H9 (cell line): ENCODE data around the gene CCDC160. TPM values are rescaled to one million over a fixed set of nuclear protein-coding genes. Genes with fewer than 3 reads are reported as not detected.

ENCODE experiments used
- DNase-seq: peaks from one replicate; pipeline ENCODE4 v3.0.0-alpha.2; 2017
- H2AFZ ChIP-seq: one replicate; pipeline ENCODE4 v1.6.1; 2013; ENCODE audit warnings: mild to moderate bottlenecking, low read length, control low read depth, moderate library complexity
- H2AK5ac ChIP-seq: 2 replicates; pipeline ENCODE4 v1.6.1; 2013; ENCODE audit warnings: low read length, control low read depth, mixed read lengths; ENCODE audit not compliant: insufficient read length
- H2BK120ac ChIP-seq: one replicate; pipeline ENCODE4 v1.6.1; 2013; ENCODE audit warnings: low read depth, mild to moderate bottlenecking, low read length, control low read depth, inconsistent platforms; ENCODE audit not compliant: poor library complexity, severe bottlenecking
- H2BK12ac ChIP-seq: 2 replicates; pipeline ENCODE4 v1.6.1; 2013; ENCODE audit warnings: low read length, control low read depth, mixed read lengths, low read depth; ENCODE audit not compliant: insufficient read length
- H2BK15ac ChIP-seq: 2 replicates; pipeline ENCODE4 v1.6.1; 2013; ENCODE audit warnings: low read depth, low read length, control low read depth
- H2BK20ac ChIP-seq: one replicate; pipeline ENCODE4 v1.6.1; 2013; ENCODE audit warnings: low read depth, mild to moderate bottlenecking, low read length, control low read depth, inconsistent platforms; ENCODE audit not compliant: poor library complexity, severe bottlenecking
- H2BK5ac ChIP-seq: 2 replicates; pipeline ENCODE4 v1.6.1; 2013; ENCODE audit warnings: low read length, control low read depth, mixed read lengths; ENCODE audit not compliant: insufficient read length
- H3K14ac ChIP-seq: 2 replicates; pipeline ENCODE4 v1.6.1; 2013; ENCODE audit warnings: low read length, control low read depth; ENCODE audit not compliant: insufficient read depth
- H3K18ac ChIP-seq: 2 replicates; pipeline ENCODE4 v1.6.1; 2013; ENCODE audit warnings: low read depth, mild to moderate bottlenecking, mixed read lengths, low read length, control low read depth; ENCODE audit not compliant: insufficient read length
- H3K23ac ChIP-seq: 2 replicates; pipeline ENCODE4 v1.6.1; 2013; ENCODE audit warnings: low read length, control low read depth, mixed read lengths, low read depth; ENCODE audit not compliant: insufficient read length
- H3K23me2 ChIP-seq: 2 replicates; pipeline ENCODE4 v1.6.1; 2013; ENCODE audit warnings: low read depth, mild to moderate bottlenecking, mixed read lengths, low read length, control low read depth; ENCODE audit not compliant: insufficient read length, poor library complexity, severe bottlenecking
- H3K27ac ChIP-seq: 2 replicates; pipeline ENCODE4 v1.5.1; 2013; ENCODE audit warnings: low read length, control low read depth, mixed read lengths, low read depth; ENCODE audit not compliant: insufficient read length
- H3K27me3 ChIP-seq: 2 replicates; pipeline ENCODE4 v1.6.1; 2013; ENCODE audit warnings: low read length, control low read depth, inconsistent platforms; ENCODE audit not compliant: insufficient read depth
- H3K4ac ChIP-seq: 2 replicates; pipeline ENCODE4 v1.6.1; 2013; ENCODE audit warnings: low read depth, mild to moderate bottlenecking, control low read depth, inconsistent platforms, low read length, moderate library complexity
- H3K4me1 ChIP-seq: 2 replicates; pipeline ENCODE4 v1.6.1; 2013; ENCODE audit warnings: low read length, control low read depth, inconsistent platforms; ENCODE audit not compliant: insufficient read depth
- H3K4me2 ChIP-seq: 2 replicates; pipeline ENCODE4 v1.6.1; 2013; ENCODE audit warnings: low read length, control low read depth, mixed read lengths; ENCODE audit not compliant: insufficient read length, insufficient read depth
- H3K56ac ChIP-seq: 2 replicates; pipeline ENCODE4 v1.6.1; 2013; ENCODE audit warnings: low read depth, mild to moderate bottlenecking, mixed read lengths, low read length, control low read depth; ENCODE audit not compliant: insufficient read length
- H3K79me1 ChIP-seq: 2 replicates; pipeline ENCODE4 v1.6.1; 2013; ENCODE audit warnings: low read depth, mild to moderate bottlenecking, moderate library complexity, low read length, control low read depth, inconsistent platforms; ENCODE audit not compliant: insufficient read depth, poor library complexity, severe bottlenecking
- H3K79me2 ChIP-seq: 2 replicates; pipeline ENCODE4 v1.6.1; 2013; ENCODE audit warnings: low read length, control low read depth, inconsistent platforms; ENCODE audit not compliant: insufficient read depth
- H3K9ac ChIP-seq: 2 replicates; pipeline ENCODE4 v1.6.1; 2013; ENCODE audit warnings: low read length, control low read depth, mixed read lengths; ENCODE audit not compliant: insufficient read length; ENCODE audit errors: extremely low read depth
- H3K9me3 ChIP-seq: one replicate; pipeline ENCODE4 v1.6.1; 2013; ENCODE audit warnings: low read depth, low read length, inconsistent platforms; ENCODE audit not compliant: control insufficient read depth
- H3T11ph ChIP-seq: one replicate; pipeline ENCODE4 v1.6.1; 2013; ENCODE audit warnings: mild to moderate bottlenecking, low read length, control low read depth, inconsistent platforms
- H4K20me1 ChIP-seq: one replicate; pipeline ENCODE4 v1.6.1; 2013; ENCODE audit not compliant: control insufficient read depth, insufficient read length, insufficient read depth
- H4K5ac ChIP-seq: 2 replicates; pipeline ENCODE4 v1.6.1; 2013; ENCODE audit warnings: low read depth, mild to moderate bottlenecking, mixed read lengths, low read length, control low read depth; ENCODE audit not compliant: insufficient read length
- H4K8ac ChIP-seq: replicated peaks from 2 replicates; pipeline ENCODE4 v1.6.1; 2013; ENCODE audit warnings: low read length, control low read depth, mixed read lengths, low read depth; ENCODE audit not compliant: insufficient read length
- H4K91ac ChIP-seq: 2 replicates; pipeline ENCODE4 v1.6.1; 2013; ENCODE audit warnings: low read depth, mild to moderate bottlenecking, moderate library complexity, mixed read lengths, low read length, control low read depth; ENCODE audit not compliant: insufficient read length
- H3K27ac Mint-ChIP-seq, 3 experiments: 2 replicates in 2 of 3; 3 replicates in 1 of 3; pipeline ENCODE4 v1.8.0; 2020 to 2021; ENCODE audit warnings: mixed read lengths in 3 of 3, mild to moderate bottlenecking in 1 of 3, moderate library complexity in 1 of 3
- H3K27me3 Mint-ChIP-seq: 2 replicates; pipeline ENCODE4 v1.8.0; 2021; ENCODE audit warnings: low read depth, mild to moderate bottlenecking, moderate library complexity, mixed read lengths
- H3K36me3 Mint-ChIP-seq, 3 experiments: 2 replicates in 2 of 3; 3 replicates in 1 of 3; pipeline ENCODE4 v1.8.0; 2020 to 2021; ENCODE audit warnings: low read depth in 3 of 3, mixed read lengths in 3 of 3; ENCODE audit not compliant: insufficient read depth in 1 of 3
- H3K4me1 Mint-ChIP-seq, 2 experiments: 2 replicates each; pipeline ENCODE4 v1.8.0; 2020; ENCODE audit warnings: mixed read lengths in 2 of 2
- H3K4me3 Mint-ChIP-seq, 2 experiments: 2 replicates in 1 of 2; 3 replicates in 1 of 2; pipeline ENCODE4 v1.8.0; 2020 to 2021; ENCODE audit warnings: mild to moderate bottlenecking in 2 of 2, mixed read lengths in 2 of 2, moderate library complexity in 1 of 2
- H3K9me3 Mint-ChIP-seq, 2 experiments: 2 replicates in 1 of 2; 3 replicates in 1 of 2; pipeline ENCODE4 v1.8.0; 2020; ENCODE audit warnings: mild to moderate bottlenecking in 2 of 2, mixed read lengths in 2 of 2, moderate library complexity in 1 of 2
- total RNA-seq: library from RNA; stranded (reverse); gene quantifications from 2 replicates; pipeline ENCODE4 v1.2.1, GENCODE V29; 2021
- TF ChIP-seq, protein P1 (sequence below): fragments of 200-600 bp; sonication (generic); conservative IDR thresholded peaks from 3 replicates; pipeline ENCODE4 v1.8.0; 2021; ENCODE audit warnings: antibody characterized with exemption, mild to moderate bottlenecking

CCDC160 gene
- total RNA-seq, 1 experiment from 2014 or later, result 1.2 TPM

DNA sequence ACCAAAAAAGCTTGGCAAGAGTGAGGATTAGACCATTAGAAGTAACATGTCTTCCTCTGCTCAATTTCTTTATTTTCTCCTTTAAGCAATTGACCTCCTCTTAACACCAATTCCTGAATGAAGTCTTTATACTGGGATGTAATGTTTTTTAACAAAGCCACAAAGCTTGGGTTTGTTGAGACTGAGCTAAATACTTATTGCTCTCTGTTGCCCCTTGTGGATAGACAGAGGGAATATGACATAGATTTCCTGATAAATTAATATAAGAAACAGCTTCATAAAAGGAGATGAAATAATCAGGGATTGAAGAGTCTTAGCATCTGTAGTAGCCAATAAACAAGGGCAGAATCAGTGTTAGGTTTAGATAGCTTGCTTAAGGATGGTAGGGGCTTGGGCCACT is 57.6 kb downstream of the CCDC160 start:
- Histone ChIP-seq H2BK120ac (no peak overlapping the region), H3K4ac (no peak overlapping the region), H2BK5ac (no peak overlapping the region), H3K9ac (no peak overlapping the region), H4K5ac (no peak overlapping the region), H3K27ac (no peak overlapping the region), H3K56ac (no peak overlapping the region), H3K23me2 (no peaks in the 10 kb centered on the region), H3T11ph (no peak overlapping the region), H3K79me1 (no peaks in the 10 kb centered on the region), H2BK12ac (no peak overlapping the region), H4K8ac (no peak overlapping the region), H3K23ac (no peak overlapping the region), H3K4me1 (no peaks in the 10 kb centered on the region), H3K4me2 (no peak overlapping the region), H2BK15ac (no peak overlapping the region), H3K14ac (no peak overlapping the region), H4K20me1 (no peaks in the 10 kb centered on the region), H2AFZ (no peak overlapping the region), H3K9me3 (no peaks in the 10 kb centered on the region), H3K79me2 (no peaks in the 10 kb centered on the region), H4K91ac (no peak overlapping the region), H3K27me3 (no peaks in the 10 kb centered on the region), H2AK5ac (no peak overlapping the region), H3K18ac (no peak overlapping the region), H2BK20ac (no peak overlapping the region)
- no peak for DNase-seq
- Mint-ChIP-seq H3K27me3 (peaks cover 3% of the 10 kb centered on the region; the same call in 1 of the 2 replicates), H3K36me3 (no peaks in the 10 kb centered on the region; a peak in 1 of 7 replicates), H3K9me3 (peaks cover 10 to 46% of the 10 kb centered on the region in 2 experiments; a peak in 4 of 5 replicates), H3K27ac (no peak overlapping the region), H3K4me3 (no peak overlapping the region), H3K4me1 (no peaks in the 10 kb centered on the region)
- TF ChIP-seq, protein P1, sequence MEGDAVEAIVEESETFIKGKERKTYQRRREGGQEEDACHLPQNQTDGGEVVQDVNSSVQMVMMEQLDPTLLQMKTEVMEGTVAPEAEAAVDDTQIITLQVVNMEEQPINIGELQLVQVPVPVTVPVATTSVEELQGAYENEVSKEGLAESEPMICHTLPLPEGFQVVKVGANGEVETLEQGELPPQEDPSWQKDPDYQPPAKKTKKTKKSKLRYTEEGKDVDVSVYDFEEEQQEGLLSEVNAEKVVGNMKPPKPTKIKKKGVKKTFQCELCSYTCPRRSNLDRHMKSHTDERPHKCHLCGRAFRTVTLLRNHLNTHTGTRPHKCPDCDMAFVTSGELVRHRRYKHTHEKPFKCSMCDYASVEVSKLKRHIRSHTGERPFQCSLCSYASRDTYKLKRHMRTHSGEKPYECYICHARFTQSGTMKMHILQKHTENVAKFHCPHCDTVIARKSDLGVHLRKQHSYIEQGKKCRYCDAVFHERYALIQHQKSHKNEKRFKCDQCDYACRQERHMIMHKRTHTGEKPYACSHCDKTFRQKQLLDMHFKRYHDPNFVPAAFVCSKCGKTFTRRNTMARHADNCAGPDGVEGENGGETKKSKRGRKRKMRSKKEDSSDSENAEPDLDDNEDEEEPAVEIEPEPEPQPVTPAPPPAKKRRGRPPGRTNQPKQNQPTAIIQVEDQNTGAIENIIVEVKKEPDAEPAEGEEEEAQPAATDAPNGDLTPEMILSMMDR, result peak; percentile 50

Other genes with a start within 250 kb of the CCDC160 start
- gene PHF6, start 136.1 kb downstream of the CCDC160 start, total RNA-seq, result 38.8 and 42.8 TPM in 2 replicates
- 37.9 and 39.2 TPM in 2 replicates for gene HPRT1, start 223.0 kb downstream of the CCDC160 start, total RNA-seq